Uterus (tissue), 2 donors: Measurements from ENCODE around the gene ROCK2.

Experiments
- CTCF ChIP-seq, 4 experiments: fragments of 200-600 bp in 2 of 4; fragments of 450-650 bp in 2 of 4; sonication (generic) in 2 of 4; IDR thresholded peaks; one replicate each; pipeline ENCODE4 v1.5.1; 2016 to 2019; ENCODE audit warnings: antibody characterized with exemption in 4 of 4, mild to moderate bottlenecking in 2 of 4, moderate library complexity in 1 of 4
- POLR2A ChIP-seq, 2 donors: fragments of 450-650 bp; IDR thresholded peaks; one replicate each; pipeline ENCODE4 v1.6.1; 2016; ENCODE audit warnings: antibody characterized with exemption in 2 of 2, mild to moderate bottlenecking in 1 of 2, moderate library complexity in 1 of 2

GRCh38 chr2:11336189-11336588, 8.2 kb downstream of the ROCK2 start:
- TF ChIP-seq CTCF (IDR thresholded peaks at IDR 0.05) (no peak), POLR2A (IDR thresholded peaks at IDR 0.05) (no peak)
